Osteoblast (primary cell): ENCODE results near the gene FAM13C. TPM values are rescaled to one million over a fixed set of nuclear protein-coding genes. Genes with fewer than 3 reads are reported as not detected.

Source experiments
- DNase-seq: peaks from one replicate; pipeline ENCODE4 v3.0.0; 2011; ENCODE audit warnings: low spot score, mixed read lengths; ENCODE audit not compliant: insufficient read length; ENCODE audit errors: missing footprints
- H2AFZ ChIP-seq: 2 replicates; pipeline ENCODE4 v1.6.0; 2011; ENCODE audit warnings: mild to moderate bottlenecking, low read length
- H3K27ac ChIP-seq: 2 replicates; pipeline ENCODE4 v1.5.1; 2011; ENCODE audit warnings: mild to moderate bottlenecking, low read depth, low read length, moderate library complexity
- H3K27me3 ChIP-seq: 2 replicates; pipeline ENCODE4 v1.6.0; 2012; ENCODE audit warnings: mild to moderate bottlenecking, control low read depth, inconsistent platforms, low read length, moderate library complexity; ENCODE audit not compliant: insufficient read depth
- H3K36me3 ChIP-seq: 2 replicates; pipeline ENCODE4 v1.5.1; 2011; ENCODE audit warnings: mild to moderate bottlenecking, low read length, control low read depth, moderate library complexity; ENCODE audit not compliant: insufficient read depth
- H3K4me1 ChIP-seq: 2 replicates; pipeline ENCODE4 v1.5.1; 2011; ENCODE audit warnings: mild to moderate bottlenecking, low read length, control low read depth, moderate library complexity; ENCODE audit not compliant: insufficient read depth
- H3K4me2 ChIP-seq: 2 replicates; pipeline ENCODE4 v1.6.0; 2011; ENCODE audit warnings: mild to moderate bottlenecking, low read length; ENCODE audit not compliant: insufficient read depth
- H3K4me3 ChIP-seq: fragments of 200-600 bp; sonication (generic); 3 replicates; pipeline ENCODE4 v1.5.1; 2012; ENCODE audit warnings: mild to moderate bottlenecking, low read length, inconsistent platforms; ENCODE audit not compliant: insufficient read depth
- H3K79me2 ChIP-seq: 2 replicates; pipeline ENCODE4 v1.6.0; 2012; ENCODE audit warnings: mild to moderate bottlenecking, low read length, control low read depth, inconsistent platforms; ENCODE audit not compliant: insufficient read depth
- H3K9me3 ChIP-seq: 2 replicates; pipeline ENCODE4 v1.5.1; 2011; ENCODE audit warnings: low read depth, low read length, control low read depth
- H4K20me1 ChIP-seq: 2 replicates; pipeline ENCODE4 v1.6.0; 2012; ENCODE audit warnings: mild to moderate bottlenecking, low read length, control low read depth; ENCODE audit not compliant: insufficient read depth
- CTCF ChIP-seq: IDR thresholded peaks from 2 replicates; pipeline ENCODE4 v1.5.1; 2011; ENCODE audit warnings: mild to moderate bottlenecking, low read depth, low read length, moderate library complexity; ENCODE audit errors: extremely low read depth
- total RNA-seq: library from RNA; depleted of rRNA; stranded (reverse); fragments of >200 nt; gene quantifications from 2 replicates; pipeline ENCODE4 v1.2.3, GENCODE V29; 2012

The FAM13C gene
- total RNA-seq, 1 donor: 6.5 TPM

- TF ChIP-seq CTCF: no peak
- Histone ChIP-seq H2AFZ (no peak overlapping the region), H3K27ac (no peak overlapping the region), H3K36me3 (no peaks in the 10 kb centered on the region), H4K20me1 (no peaks in the 10 kb centered on the region), H3K27me3 (no peaks in the 10 kb centered on the region), H3K9me3 (no peaks in the 10 kb centered on the region), H3K4me2 (no peak overlapping the region), H3K4me1 (peaks cover 10% of the 10 kb centered on the region), H3K4me3 (no peak overlapping the region), H3K79me2 (no peaks in the 10 kb centered on the region)
- DNase-seq: no peak
Observed at GRCh38 chr10:59366290-59366689, 3.9 kb upstream of the FAM13C start.

- DNase-seq: no peak
- no peaks in the 10 kb centered on the region for H3K9me3 ChIP-seq
- no peaks in the 10 kb centered on the region for H3K27me3 ChIP-seq
- H3K4me2 ChIP-seq: peak overlapping the region; percentile 96
- no peak overlapping the region for H2AFZ ChIP-seq
- H4K20me1 ChIP-seq: no peaks in the 10 kb centered on the region
- H3K36me3 ChIP-seq: no peaks in the 10 kb centered on the region
- H3K27ac ChIP-seq: no peak overlapping the region
- peaks cover 10% of the 10 kb centered on the region for H3K4me1 ChIP-seq
- no peak for TF ChIP-seq CTCF
- H3K79me2 ChIP-seq: no peaks in the 10 kb centered on the region
- H3K4me3 ChIP-seq: no peak overlapping the region
Observed at GRCh38 chr10:59363446-59363958, 1.2 kb upstream of the FAM13C start.

- Histone ChIP-seq H3K4me2 (peak overlapping the region; percentile 96), H3K27ac (no peak overlapping the region), H3K27me3 (no peaks in the 10 kb centered on the region), H3K4me3 (peak overlapping the region; percentile 80), H2AFZ (peak overlapping the region; percentile 62), H3K36me3 (no peaks in the 10 kb centered on the region), H3K9me3 (no peaks in the 10 kb centered on the region), H3K79me2 (no peaks in the 10 kb centered on the region), H3K4me1 (peaks cover 10% of the 10 kb centered on the region), H4K20me1 (no peaks in the 10 kb centered on the region)
- DNase-seq: peak; percentile 65
- TF ChIP-seq CTCF: no peak
Observed at GRCh38 chr10:59362959-59363381, 621 bp upstream of the FAM13C start.

- peak overlapping the region; percentile 96 for H3K4me2 ChIP-seq
- H3K9me3 ChIP-seq: no peaks in the 10 kb centered on the region
- no peaks in the 10 kb centered on the region for H4K20me1 ChIP-seq
- H3K79me2 ChIP-seq: no peaks in the 10 kb centered on the region
- H3K36me3 ChIP-seq: no peaks in the 10 kb centered on the region
- H3K27me3 ChIP-seq: no peaks in the 10 kb centered on the region
- peak overlapping the region; percentile 95 for H2AFZ ChIP-seq
- no peak for DNase-seq
- peak overlapping the region; percentile 80 for H3K4me3 ChIP-seq
- peak overlapping the region; percentile 63 for H3K27ac ChIP-seq
- H3K4me1 ChIP-seq: peaks cover 10% of the 10 kb centered on the region
- no peak for TF ChIP-seq CTCF
Observed at GRCh38 chr10:59361663-59362143, 646 bp downstream of the FAM13C start.
